Mesodermal cell (in vitro differentiated cells): ENCODE results near the gene ABCB7.
"Not testable (repeated sequence)": the region's sequence is repeated elsewhere in the genome, so short reads cannot be mapped to it uniquely, and the experiment has no call there.

Experiments
- H3K27ac ChIP-seq: 2 replicates; pipeline ENCODE4 v1.7.0; 2013; ENCODE audit warnings: mild to moderate bottlenecking, low read depth, low read length, moderate library complexity; ENCODE audit not compliant: severe bottlenecking
- H3K36me3 ChIP-seq: 2 replicates; pipeline ENCODE4 v1.7.1; 2013; ENCODE audit warnings: mild to moderate bottlenecking, low read length, moderate library complexity; ENCODE audit not compliant: control insufficient read depth, insufficient read depth
- H3K4me1 ChIP-seq: one replicate; pipeline ENCODE4 v1.7.1; 2013; ENCODE audit warnings: mild to moderate bottlenecking, low read length; ENCODE audit not compliant: insufficient read depth, control insufficient read depth, poor library complexity, severe bottlenecking
- H3K4me3 ChIP-seq: 2 replicates; pipeline ENCODE4 v1.7.0; 2013; ENCODE audit warnings: low read length, control low read depth, mild to moderate bottlenecking; ENCODE audit not compliant: insufficient read depth, poor library complexity, severe bottlenecking; ENCODE audit errors: extremely low read depth
- H3K9me3 ChIP-seq: 2 replicates; pipeline ENCODE4 v1.7.1; 2013; ENCODE audit warnings: mild to moderate bottlenecking, low read length, moderate library complexity; ENCODE audit not compliant: control insufficient read depth
- WGBS, 2 experiments: methylation state at CpG; one replicate each; pipeline ENCODE4 v1.1.5; 2013; ENCODE audit warnings: missing lambda C conversion rate in 2 of 2; ENCODE audit not compliant: insufficient coverage in 2 of 2; 5-methylcytosine and 5-hydroxymethylcytosine counted together

Gene ABCB7

DNA sequence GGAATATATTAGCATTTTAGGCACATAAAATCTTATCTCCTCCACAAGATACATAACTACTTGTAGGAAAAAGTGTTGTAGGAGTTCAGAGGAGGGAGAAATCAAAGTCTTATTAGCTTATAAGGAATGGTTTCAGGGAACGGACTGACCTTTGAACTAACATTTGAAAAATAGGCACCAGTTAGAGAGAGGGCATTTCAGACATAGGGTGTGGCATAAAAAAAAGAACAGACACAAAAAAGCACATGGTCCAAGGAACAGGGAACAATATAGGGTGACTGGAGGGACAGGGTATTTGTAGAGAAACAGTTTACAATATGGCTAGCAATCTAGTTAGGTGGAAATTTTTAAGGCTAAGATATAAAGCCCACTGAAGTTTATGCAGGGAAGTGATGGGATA, 6.4 kb downstream of the ABCB7 start:
- no CpG with 5 or more reads among the region's 1 CpG for WGBS, 2 experiments

DNA sequence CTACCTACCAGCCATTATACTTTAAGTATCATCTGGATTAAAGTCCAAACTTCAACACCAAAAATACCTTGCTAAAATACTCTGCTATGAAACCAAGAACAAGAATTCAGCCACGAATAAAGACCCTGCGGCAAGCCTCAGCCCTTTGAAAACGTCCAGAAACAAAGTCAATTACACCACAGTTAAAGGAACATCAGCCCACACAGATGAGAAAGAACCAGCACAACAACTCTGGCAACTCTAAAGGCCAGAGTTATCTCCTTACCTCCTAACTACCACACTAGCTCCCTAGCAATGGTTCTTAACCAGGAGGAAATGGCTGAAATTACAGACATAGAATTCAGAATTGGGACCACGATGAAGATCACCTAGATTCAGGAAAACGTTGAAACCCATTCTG, 23.4 kb downstream of the ABCB7 start:
- Histone ChIP-seq H3K9me3 (no peaks in the 10 kb centered on the region), H3K27ac (no peak overlapping the region), H3K36me3 (no peaks in the 10 kb centered on the region), H3K4me3 (no peak overlapping the region), H3K4me1 (no peaks in the 10 kb centered on the region)
- WGBS, 2 experiments: 80 to 83% methylated on average over 2 of the region's 5 CpGs

More for the DNA sequence above, 6.4 kb downstream of the ABCB7 start:
- Histone ChIP-seq H3K9me3 (peaks cover 3% of the 10 kb centered on the region), H3K4me1 (peaks cover 7% of the 10 kb centered on the region), H3K27ac (no peak overlapping the region), H3K4me3 (no peak overlapping the region), H3K36me3 (peaks cover 7% of the 10 kb centered on the region)

DNA sequence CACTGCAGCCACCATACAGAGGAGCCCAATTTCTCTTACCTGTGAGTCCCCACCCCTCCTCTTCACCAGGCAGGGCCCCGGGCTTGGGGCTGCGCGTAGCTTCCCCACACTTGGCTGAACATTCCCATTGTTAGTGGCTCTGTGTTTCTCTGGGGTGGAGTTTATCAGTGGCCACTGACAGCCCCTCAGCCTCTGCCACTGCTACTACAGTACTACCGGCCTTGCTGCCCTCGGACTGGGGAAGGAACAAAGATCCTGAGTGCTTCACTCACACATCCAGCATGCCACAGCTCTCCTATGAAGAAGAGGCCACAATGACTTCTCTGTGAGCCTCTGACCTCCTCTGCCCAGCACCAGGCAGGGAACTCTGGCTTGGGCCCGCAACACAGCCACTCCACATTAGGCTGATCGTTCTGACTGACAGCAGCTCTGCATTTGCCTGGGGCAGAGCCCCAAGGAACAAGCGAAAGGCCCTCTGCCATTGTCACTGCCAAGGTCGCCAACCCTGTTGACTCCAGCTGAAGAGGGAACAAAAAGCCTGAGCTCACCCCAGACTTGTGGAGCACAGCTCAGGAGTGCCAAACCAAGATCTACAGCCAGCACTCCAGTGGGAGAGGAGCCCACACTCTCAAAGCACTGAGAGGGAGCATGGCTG, 24.0 kb downstream of the ABCB7 start:
- H3K4me1 ChIP-seq: no peaks in the 10 kb centered on the region
- H3K9me3 ChIP-seq: no peaks in the 10 kb centered on the region
- H3K36me3 ChIP-seq: no peaks in the 10 kb centered on the region
- no peak overlapping the region for H3K27ac ChIP-seq
- no peak overlapping the region for H3K4me3 ChIP-seq
- 58 to 100% methylated on average over 2 of the region's 9 CpGs for WGBS, 2 experiments

DNA sequence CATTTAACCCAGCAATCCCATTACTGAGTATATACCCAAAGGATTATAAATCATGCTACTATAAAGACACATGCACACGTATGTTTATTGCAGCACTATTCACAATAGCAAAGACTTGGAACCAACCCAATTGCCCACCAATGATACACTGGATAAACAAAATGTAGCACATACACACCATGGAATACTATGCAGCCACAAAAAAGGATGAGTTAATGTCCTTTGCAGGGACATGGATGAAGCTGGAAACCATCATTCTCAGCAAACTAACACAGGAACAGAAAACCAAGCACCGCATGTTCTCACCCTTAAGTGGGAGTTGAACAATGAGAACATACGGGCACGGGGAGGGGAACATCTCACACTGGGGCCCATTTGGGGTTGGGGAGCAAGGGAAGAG, 27.0 kb downstream of the ABCB7 start:
- no CpG with 5 or more reads among the region's 4 CpGs for WGBS, 2 experiments

DNA sequence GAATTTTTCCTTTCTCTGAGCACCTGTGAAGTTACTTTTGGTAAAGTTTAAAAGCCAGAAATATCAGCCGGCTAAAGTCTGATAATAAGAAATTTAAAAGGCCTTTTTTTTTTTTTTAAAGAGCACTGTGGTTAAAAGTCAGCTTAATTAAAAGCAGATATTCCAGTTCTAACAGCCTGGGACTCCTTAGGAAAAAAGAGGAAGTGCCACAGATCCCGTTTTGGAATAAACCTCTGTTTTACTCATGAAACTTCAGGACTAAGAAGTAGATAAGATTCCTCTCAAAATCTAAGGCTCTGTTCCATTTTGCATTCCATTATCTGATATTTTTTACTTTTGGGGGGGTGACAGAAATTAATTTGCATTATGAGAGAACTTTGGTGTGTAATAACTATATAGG, 37.8 kb downstream of the ABCB7 start:
- WGBS, 2 experiments: no CpG with 5 or more reads among the region's 2 CpGs
- no peak overlapping the region for H3K27ac ChIP-seq
- no peak overlapping the region for H3K4me3 ChIP-seq
- no peaks in the 10 kb centered on the region for H3K4me1 ChIP-seq
- no peaks in the 10 kb centered on the region for H3K9me3 ChIP-seq
- H3K36me3 ChIP-seq: no peaks in the 10 kb centered on the region

More for the DNA sequence above, 27.0 kb downstream of the ABCB7 start:
- not testable (repeated sequence) for H3K27ac ChIP-seq, H3K4me3 ChIP-seq, H3K9me3 ChIP-seq, H3K4me1 ChIP-seq, H3K36me3 ChIP-seq

DNA sequence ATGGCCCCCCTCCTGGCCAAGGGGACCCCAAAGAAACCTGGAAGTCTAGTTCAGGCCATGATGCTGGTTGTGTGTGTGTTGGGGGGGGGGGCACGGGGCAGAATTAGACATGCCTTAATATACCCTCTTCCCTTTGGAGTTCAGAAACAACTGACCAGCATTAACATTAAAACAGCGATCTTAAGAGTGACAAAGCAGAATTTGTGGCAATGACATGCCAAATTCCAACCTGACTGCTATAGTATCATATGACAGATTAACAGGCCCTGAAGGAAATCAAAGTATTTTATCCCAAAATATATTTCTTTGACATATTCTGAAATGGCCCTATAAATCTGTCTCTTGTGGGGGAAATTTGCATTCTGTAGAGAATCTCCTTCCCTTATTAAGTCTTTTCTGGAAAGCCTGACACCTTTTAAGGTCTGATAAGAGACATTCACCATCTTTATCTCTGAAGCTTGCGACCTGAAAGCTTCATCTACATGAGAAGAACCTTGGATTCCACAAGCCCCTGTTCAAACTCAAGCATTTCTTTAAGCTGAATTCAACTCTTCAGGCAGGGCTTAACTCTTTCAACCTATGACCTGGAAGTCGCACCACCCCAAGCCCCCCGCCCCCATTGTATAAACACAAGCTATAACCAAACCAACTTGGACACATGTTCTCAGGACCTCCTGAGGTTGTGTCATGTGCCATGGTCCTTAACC, 40.2 kb downstream of the ABCB7 start:
- H3K4me1 ChIP-seq: no peaks in the 10 kb centered on the region
- WGBS, 2 experiments: 33 to 70% methylated on average over 1 to 2 of the region's 5 CpGs
- no peak overlapping the region for H3K27ac ChIP-seq
- H3K4me3 ChIP-seq: no peak overlapping the region
- no peaks in the 10 kb centered on the region for H3K9me3 ChIP-seq
- no peaks in the 10 kb centered on the region for H3K36me3 ChIP-seq

DNA sequence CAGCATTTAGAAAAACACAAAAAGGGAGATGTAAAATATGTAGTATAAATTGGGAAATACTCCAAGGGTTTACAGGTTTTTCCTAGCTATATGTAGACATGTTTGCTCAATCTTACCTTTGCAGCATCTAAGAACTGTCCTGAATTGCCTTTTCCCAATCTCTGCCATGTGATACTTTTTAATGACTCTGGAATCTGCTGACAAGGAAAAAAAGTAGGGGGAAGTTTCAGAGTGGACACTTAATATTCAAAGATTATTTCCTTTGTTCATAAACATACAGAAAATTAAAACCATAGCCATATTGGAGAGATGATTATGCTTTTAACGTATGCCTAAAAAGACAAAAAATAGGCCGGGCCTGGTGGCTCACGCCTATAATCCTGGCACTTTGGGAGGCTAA, 41.4 kb downstream of the ABCB7 start:
- 77% methylated on average over 2 of the region's 3 CpGs; no CpG with 5 or more reads in 1 of the 2 experiments for WGBS, 2 experiments
- no peaks in the 10 kb centered on the region for H3K4me1 ChIP-seq
- H3K4me3 ChIP-seq: no peak overlapping the region
- H3K9me3 ChIP-seq: no peaks in the 10 kb centered on the region
- H3K36me3 ChIP-seq: no peaks in the 10 kb centered on the region
- H3K27ac ChIP-seq: no peak overlapping the region

DNA sequence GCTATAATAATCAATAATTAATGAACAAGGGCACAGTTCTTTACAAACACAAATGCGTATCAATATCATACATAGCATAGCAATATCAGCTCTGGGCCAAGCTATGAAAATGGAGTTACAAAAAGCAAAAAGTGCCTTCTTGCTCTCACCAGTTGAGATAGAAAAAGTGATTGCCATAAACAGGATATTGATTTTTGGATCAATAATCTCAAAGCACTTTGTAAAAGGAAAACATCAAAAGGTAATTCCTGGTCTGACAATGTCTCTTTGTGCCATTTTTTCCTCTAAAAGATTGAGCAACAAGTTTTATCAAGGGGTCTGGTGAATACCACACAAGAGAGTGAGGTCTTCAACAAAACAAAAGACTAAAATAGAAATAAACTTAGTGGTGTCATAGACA, 42.4 kb downstream of the ABCB7 start:
- WGBS, 2 experiments: no CpG with 5 or more reads among the region's 1 CpG
- no peak overlapping the region for H3K4me3 ChIP-seq
- H3K4me1 ChIP-seq: no peaks in the 10 kb centered on the region
- H3K27ac ChIP-seq: no peak overlapping the region
- H3K36me3 ChIP-seq: no peaks in the 10 kb centered on the region
- no peaks in the 10 kb centered on the region for H3K9me3 ChIP-seq

DNA sequence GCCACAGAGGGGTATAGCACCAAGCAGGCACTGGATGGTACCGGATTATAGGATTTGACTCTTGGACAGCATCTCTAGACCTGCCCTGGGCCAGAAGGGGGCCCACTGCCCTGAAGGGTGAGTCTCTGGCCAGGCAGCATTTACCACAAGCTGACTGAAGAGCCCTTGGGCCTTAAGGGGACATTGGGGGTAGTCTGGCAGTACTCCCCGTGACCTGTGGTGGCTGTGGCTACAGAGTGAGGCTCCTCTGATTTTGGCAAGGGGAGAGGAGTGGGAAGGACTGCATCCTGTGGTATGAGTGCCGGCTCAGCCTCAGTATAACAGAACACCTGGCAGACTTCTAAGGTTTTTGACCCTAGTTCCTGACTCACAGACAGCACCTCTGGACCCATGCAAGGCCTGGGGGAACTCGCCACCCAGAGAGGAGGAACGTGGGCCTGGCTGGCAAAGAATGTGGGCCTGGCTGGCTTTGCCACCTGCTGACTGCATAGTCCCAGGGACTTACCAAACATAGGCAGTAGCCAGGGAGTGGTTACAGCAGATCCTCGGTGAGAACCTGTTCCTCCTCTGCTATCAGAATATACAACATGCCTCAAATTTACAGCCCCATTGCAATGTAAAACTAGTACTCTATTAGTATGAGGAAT, 48.1 kb downstream of the ABCB7 start:
- Histone ChIP-seq H3K9me3 (no peaks in the 10 kb centered on the region), H3K4me1 (no peaks in the 10 kb centered on the region), H3K4me3 (no peak overlapping the region), H3K27ac (no peak overlapping the region), H3K36me3 (no peaks in the 10 kb centered on the region)
- 74 to 100% methylated on average over 1 to 3 of the region's 6 CpGs for WGBS, 2 experiments

DNA sequence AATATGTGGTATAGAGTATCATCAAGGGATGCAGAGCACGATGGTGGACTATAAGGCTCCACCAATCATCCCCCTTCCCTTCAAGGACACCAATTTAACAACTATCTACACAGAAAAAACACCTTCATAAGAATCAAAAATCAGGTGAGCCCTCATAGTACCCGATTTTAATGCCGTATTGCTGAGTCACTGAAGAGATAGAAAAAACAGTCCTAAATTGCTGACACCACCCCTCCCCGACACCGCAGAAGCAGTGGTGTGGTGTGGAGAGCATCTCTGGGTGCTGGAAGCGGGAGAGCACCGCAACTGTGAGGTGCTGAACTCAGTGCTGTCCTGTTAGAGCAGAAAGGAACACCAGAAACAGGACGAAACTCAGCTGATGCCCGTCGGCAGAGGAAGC, 49.3 kb downstream of the ABCB7 start:
- no peaks in the 10 kb centered on the region for H3K9me3 ChIP-seq
- no peak overlapping the region for H3K27ac ChIP-seq
- H3K4me1 ChIP-seq: no peaks in the 10 kb centered on the region
- H3K36me3 ChIP-seq: no peaks in the 10 kb centered on the region
- H3K4me3 ChIP-seq: no peak overlapping the region
- WGBS, 2 experiments: 80 to 100% methylated on average over 1 of the region's 10 CpGs

DNA sequence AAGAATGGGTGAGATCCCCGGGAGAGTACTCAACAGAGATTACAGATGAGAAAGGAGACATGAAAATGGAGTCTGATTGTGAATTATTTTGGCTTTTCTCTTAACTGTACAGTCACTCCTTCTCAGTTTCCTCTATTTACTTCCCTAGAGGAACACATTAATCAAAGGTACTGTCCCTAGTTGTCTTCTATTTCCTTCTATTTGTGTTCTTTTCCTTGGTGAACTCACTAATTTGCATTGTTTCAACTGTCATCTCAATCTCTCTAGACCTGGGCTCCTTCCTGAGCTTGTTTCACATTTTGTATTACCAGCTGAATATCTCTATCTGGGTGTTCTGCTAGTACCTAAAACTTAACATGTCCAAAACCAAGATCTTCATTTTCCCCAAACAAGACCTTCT, 59.8 kb downstream of the ABCB7 start:
- H3K36me3 ChIP-seq: peaks cover 3% of the 10 kb centered on the region
- H3K9me3 ChIP-seq: no peaks in the 10 kb centered on the region
- no peaks in the 10 kb centered on the region for H3K4me1 ChIP-seq
- H3K4me3 ChIP-seq: no peak overlapping the region
- no CpG with 5 or more reads among the region's 1 CpG for WGBS, 2 experiments
- no peak overlapping the region for H3K27ac ChIP-seq
